Measurements from ENCODE around the gene P2RY8. TPM values are rescaled to one million over a fixed set of nuclear protein-coding genes. Genes with fewer than 3 reads are reported as not detected.
"Not testable (repeated sequence)": the region's sequence is repeated elsewhere in the genome, so short reads cannot be mapped to it uniquely, and the experiment has no call there.

Gene P2RY8
- total RNA-seq, 1 donor: 114 TPM

DNA sequence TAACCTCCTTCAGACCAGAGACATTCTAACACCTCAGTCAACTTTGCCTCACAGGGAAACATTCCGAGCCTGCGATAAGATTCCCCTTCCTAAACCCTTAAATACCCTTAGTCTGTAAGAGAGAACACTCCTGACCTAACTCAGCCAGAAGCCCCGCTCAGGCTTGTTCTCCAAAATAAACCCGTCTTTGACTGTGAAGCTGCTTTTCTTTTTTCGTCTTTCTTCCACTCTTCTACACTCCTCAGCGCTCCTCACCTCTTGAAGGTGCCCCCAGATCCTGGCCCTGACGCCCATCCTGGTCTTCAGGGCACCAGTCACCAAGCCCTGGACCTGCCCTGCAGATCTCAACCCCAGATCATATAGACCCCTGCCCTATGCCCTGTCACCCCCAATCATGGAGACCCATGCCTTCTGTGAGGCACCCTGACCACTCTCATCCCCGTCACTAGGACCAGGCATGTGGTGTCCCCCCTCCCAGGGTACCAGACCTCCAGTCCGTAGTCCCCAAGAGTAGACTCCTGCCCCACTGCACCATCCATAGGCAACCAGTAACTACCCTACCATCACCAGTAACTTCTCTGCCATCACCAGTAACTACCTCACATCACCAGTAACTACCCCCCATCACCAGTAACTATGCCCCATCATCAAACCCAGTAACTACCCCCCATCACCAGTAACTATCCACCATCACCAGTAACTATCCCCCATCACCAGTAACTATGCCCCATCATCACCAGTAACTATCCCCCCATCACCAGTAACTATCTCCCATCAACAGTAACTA lies 87.8 kb downstream of the P2RY8 start:
- no peak for DNase-seq (ENCODE audit: low read depth in 2 of 3, low spot score in 2 of 3)

DNA sequence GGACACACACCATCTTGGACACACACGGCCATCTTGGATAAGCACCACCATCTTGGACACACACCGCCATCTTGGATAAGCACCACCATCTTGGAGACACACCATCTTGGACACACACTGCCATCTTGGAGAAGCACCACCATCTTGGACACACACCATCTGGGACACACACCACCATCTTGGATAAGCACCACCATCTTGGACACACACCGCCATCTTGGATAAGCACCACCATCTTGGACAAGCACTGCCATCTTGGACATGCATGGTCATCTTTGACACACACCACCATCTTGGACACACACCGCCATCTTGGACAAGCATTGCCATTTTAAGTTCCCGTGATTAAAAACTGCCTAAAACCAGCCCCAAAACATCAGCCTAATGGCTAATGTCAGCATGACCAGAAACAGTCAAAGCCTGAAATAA lies 88.4 kb downstream of the P2RY8 start:
- not testable (repeated sequence) for DNase-seq (ENCODE audit: low read depth in 2 of 3, low spot score in 2 of 3)

DNA sequence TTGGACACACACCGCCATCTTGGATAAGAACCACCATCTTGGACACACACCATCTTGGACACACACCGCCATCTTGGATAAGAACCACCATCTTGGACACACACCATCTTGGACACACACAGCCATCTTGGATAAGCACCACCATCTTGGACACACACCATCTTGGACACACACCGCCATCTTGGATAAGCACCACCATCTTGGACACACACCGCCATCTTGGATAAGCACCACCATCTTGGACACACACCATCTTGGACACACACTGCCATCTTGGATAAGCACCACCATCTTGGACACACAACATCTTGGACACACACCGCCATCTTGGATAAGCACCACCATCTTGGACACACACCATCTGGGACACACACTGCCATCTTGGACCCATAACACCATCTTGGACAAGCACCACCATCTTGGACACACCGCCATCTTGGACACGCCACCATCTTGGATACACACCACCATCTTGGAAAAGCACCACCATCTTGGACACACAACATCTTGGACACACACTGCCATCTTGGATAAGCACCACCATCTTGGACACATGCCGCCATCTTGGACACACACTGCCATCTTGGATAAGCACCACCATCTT lies 88.9 kb downstream of the P2RY8 start:
- DNase-seq (ENCODE audit: low read depth in 2 of 3, low spot score in 2 of 3): not testable (repeated sequence)

DNA sequence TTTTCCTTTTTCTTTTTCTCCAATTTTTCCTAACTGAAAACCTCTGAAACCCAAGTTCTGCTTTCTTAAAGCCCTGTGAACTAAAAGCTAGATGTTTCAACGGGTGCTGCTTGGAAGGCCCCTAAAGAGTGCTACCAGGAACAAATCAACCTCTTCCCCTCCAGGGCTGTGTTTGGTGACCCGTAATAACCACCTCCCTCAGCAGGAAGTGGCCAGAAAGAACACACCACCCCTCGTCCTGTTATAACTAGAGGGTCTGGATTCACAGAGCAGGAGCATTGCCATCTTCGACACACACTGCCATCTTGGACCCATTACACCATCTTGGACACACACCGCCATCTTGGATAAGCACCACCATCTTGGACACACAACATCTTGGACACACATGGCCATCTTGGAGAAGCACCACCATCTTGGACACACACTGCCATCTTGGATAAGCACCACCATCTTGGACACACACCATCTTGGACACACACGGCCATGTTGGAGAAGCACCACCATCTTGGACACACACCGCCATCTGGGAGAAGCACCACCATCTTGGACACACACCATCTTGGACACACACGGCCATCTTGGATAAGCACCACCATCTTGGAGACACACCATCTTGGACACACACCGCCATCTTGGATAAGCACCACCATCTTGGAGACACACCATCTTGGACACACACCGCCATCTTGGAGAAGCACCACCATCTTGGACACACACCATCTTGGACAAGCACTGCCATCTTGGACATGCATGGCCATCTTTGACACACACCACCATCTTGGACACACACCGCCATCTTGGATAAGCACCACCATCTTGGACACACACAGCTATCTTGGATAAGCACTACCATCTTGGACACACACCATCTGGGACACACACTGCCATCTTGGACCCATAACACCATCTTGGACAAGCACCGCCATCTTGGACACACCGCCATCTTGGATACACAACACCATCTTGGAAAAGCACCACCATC lies 89.7 kb downstream of the P2RY8 start:
- peak in 1 of 3 donors; percentile 45 for DNase-seq (ENCODE audit: low read depth in 2 of 3, low spot score in 2 of 3)

DNA sequence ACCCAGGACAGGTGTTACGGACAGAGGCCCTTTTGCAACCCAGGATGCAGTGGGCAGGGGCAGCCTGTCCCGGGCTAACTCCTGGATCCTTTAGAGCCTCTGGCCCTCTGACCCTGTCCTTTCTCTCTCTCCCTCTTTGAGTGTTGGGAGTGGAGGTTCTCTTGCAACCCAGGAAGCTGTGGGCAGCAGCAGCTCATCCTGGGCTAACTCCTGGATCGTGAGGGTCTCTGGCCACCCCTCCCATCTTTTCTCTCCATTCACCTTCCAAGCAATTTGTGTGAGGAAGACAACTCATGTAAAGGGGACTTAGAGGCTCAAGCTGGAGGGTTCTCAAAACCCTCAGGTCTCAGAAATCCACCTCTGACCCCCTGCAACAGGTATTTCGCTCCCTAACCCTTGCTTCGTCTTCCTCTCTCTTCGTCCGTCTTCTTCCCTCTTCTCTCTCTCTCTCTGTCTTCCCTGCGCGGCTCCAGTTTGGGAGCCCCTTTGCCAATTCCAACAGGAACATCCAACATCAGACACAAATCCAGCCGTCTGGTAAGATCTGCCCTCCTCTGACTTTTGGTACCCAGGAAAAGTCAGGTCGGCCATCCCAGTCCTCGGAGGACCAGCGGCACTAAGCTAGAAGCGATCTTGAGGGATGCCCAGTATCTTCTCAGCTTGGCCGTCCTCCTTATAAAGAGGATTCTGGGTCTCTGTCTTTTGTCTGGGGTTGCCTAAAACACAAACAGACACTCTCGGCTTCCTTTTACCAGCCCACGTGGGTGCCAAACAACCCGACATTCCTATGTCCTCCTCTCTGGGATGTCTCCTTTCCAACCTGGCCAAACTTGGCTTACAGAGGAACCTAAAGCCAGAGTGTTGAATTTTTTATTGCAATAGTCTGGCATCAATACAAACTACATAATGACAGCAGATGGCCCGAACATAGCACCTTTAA lies 92.2 kb downstream of the P2RY8 start:
- DNase-seq (ENCODE audit: low read depth in 2 of 3, low spot score in 2 of 3): no peak

DNA sequence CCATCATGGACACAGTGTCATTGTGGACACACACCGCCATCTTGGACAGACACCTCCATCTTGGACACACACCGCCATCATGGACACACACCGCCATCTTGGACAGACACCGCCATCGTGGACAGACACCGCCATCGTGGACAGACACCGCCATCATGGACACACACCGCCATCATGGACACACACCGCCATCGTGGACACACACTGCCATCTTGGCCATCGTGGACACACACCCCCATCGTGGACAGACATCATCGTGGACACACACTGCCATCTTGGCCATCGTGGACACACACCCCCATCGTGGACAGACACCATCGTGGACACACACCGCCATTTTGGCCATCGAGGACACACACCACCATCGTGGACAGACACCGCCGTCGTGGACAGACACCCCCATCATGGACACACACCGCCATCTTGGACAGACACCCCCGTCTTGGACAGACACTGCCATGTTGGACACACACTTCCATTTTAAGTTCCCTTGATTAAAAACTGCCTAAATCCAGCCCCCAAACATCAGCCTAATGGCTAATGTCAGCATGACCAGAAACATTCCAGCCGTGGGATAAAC lies 93.4 kb downstream of the P2RY8 start:
- DNase-seq (ENCODE audit: low read depth in 2 of 3, low spot score in 2 of 3): no peak

DNA sequence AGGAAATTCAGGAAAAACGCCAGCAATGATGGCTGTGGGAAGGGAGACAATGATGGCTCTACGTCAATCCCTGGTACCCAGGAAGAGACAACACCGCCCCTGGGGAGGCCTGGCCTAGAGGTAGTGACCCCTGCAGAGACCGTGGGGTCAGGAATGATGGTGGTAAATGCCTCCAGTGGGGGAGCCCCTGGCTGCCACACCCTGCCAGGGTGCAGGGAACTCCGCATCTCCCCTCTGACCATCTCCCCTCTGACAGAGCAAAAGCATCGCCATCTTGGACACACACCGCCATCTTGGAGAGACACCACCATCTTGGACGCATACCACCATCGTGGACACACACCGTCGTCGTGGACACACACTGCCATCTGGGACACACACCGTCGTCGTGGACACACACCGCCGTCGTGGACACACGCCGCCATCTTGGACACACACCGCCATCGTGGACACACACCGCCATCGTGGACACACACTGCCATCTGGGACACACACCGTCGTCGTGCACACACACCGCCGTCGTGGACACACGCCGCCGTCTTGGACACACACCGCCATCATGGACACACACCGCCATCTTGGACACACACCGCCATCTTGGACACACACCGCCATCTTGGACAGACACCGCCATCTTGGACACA lies 94.1 kb downstream of the P2RY8 start:
- no peak for DNase-seq (ENCODE audit: low read depth in 2 of 3, low spot score in 2 of 3)

DNA sequence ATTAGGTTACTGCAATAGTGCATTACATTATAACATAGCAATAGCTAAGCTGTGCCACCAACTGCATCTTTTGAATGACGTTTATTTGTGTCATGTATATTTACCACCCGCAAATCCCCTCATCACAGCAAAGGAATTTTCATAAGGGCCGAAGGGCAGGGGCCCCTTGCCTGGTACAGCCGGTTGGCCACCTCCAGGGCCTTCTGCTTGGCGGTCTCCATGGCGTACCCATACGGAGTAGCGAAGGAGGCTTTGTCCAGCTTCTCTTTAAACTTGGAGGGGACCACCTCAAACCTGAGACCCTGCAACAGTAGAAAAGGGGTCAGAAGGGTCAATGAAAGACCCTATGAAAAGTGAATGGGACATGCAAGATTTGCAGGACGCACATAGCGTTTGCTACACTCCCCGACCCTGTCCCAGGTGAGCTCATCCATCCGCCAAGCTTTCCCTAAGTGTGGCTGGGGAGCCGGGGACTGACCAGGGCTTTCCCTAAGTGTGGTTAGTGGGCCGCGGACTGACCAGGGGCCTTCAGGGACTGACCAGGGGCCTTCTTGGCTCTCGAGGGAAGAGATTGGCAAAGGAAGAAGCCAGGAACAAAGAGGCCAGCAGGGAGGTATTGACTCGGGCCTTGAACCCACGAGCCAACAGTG lies 94.8 kb downstream of the P2RY8 start:
- DNase-seq (ENCODE audit: low read depth in 2 of 3, low spot score in 2 of 3): no peak

DNA sequence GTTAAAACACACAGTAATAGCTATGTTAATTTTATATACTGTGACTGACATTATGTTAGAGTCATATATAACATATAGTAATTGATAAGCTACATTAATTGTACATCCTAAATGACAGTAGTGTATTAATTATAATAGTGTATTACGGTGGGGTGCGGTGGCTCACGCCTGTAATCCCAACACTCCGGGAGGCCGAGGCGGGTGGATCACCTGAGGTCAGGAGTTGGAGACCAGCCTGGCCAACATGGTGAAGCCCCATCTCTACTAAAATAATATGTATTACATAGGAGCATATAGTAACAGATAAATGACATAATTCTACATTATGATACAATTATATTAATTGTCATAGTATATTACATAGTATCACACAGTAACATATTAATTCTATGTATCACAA lies 96.5 kb downstream of the P2RY8 start:
- no peak for DNase-seq (ENCODE audit: low read depth in 2 of 3, low spot score in 2 of 3)

DNA sequence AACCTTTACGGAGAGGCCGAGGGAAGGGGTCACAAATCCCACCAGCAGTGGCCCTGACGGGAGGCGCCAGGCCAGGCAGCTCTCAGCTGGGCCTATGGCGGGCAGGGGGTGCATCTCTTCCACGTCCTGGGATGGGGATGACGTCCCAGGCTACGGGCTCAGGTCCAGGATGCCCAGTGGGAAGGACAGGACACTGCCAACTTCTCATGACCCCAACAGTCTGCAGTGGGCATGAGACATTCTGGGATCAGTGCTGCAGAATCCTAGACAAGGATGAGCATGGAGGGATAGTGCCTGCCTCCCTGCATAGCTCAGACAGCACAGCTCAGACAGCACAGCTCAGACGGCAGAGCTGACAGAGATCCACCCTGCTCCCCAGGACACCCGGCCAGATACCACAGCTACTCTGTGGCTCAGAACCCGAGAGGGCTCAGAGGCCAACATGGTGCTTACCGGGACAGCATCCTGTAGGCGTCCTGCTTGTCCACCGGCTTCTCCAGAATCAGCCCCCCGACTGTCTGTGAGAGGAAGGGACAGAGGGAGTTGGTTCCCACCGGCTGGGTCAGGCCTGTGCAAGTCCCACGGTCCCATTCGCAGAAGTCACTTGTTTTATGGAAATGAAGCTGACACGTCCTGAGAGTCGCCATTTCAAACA lies 101.6 kb downstream of the P2RY8 start:
- DNase-seq (ENCODE audit: low read depth in 2 of 3, low spot score in 2 of 3): no peak

DNA sequence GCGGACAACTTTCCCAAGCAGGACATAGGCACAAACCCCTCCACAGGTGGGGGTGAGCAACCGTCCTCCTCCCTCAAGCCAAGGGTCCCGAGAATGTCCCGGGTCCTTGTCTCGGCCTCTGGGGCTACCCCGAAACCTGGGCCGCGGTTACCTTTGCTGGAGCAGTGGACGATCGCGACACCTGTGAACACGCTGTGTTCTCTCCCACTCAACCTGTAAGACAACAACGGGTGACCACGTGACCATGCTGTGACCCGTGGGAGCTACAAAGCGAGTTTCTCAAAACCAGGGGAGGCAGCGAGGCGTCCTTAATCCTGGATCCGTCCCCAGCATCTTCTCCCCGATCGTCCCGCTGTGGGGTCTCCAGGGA lies 102.1 kb downstream of the P2RY8 start:
- DNase-seq (ENCODE audit: low read depth in 2 of 3, low spot score in 2 of 3): no peak

DNA sequence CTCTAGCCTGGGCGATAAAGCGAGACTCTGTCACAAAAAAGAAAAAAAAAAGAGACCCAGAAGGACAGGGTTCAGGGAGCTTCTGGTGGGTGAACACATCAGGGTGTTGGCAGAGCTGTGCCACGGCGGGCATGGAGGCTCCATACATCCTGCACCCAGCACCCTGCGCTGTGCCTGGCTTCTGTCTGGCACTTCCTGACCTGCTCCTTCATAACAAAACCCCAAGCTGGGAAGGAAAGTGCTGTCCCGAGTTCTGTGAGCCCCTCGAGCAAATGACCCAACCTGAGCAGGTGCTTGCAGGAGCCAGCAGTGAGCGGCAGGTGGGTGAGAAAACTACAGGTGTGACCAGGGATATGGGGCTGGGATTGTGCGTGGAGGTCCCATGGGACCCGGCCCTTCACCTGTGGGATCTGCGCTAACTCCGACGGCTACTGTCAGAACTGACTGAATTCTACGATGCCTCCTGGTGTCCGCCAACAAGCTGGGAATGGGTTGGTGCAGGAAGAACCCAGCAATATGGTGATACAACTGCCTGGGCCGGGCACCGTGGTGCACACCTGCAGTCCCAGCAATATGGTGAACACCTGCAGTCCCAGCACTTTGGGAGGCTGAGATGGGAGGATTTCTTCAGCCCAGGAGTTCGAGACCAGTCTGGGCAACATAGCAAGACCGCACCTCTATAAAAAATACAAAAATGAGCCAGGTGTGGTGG lies 103.2 kb downstream of the P2RY8 start:
- no peak for DNase-seq (ENCODE audit: low read depth in 2 of 3, low spot score in 2 of 3)

DNA sequence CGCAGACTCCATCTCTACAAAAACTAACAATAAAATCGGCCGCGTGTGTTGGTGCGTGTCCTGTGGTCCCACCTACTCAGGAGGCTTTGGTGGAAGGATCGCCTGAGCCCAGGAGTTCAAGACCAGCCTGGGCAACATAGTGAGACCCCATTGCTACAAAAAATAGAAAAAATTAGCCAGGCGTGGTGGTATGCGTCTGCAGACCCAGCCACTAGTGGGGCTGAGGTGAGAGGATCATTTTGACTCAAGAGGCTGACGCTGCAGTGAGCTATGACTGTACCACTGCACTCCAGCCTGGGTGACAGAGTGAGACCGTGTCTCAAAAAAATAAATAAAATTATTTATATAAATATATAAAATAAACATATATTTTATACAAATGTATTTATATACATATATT lies 106.5 kb downstream of the P2RY8 start:
- DNase-seq (ENCODE audit: low read depth in 2 of 3, low spot score in 2 of 3): no peak

DNA sequence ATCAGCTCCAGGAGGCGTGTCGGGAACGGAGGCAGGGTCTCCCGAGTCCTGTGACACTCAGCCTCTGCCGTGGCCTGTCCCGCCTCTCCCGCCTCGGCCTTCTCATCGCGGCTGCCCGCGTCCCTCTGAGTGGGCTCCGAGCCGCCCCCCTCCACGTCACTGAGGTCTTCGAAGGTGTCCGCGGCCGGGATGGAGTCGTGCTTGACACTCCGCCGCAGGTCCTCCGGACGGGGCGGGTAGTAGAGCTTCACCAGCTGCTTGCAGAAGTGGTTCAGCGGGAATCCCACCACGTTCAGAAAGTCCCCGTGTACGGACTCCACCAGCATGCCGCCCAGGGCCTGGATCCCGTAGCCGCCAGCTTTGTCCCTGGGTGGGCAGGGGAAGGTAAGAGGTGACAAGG lies 109.2 kb downstream of the P2RY8 start:
- no peak for DNase-seq (ENCODE audit: low read depth in 2 of 3, low spot score in 2 of 3)

DNA sequence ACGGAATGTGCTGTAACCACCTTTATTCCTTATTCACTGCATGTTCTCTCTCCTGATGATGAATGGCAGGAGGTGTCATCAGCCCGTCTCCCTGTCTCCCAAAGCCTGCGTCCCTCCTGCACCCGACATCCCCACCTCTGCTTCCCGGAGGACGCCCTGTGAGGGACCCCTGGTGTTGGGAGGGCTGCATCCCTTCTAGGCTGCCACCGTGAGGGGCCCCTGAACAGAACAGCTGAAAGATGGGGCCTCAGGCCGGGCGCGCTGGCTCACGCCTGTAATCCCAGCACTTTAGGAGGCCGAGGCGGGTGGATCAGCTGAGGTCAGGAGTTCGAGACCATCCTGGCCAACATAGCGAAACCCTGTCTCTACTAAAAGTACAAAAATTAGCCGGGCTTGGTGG lies 110.7 kb downstream of the P2RY8 start:
- DNase-seq (ENCODE audit: low read depth in 2 of 3, low spot score in 2 of 3): not testable (repeated sequence)

DNA sequence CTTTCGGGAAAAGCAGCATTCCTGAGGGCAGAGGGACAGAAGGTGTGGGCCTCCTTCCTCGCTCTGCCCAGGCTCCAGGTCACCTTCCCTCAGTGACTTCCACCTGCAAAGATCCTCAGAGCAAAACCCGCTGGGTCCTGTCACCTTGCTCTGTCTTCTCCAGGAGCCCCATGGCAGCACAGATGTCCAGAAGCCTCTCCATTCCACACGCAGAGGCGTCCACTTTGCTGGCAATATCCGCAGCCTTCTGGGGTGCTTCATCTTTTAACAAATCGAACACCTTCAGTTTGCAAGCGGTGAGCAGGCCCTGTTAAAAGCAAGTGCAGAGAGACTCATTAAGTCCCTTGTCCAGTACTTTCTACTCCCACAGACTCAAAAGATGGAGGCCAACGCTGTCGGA lies 111.6 kb downstream of the P2RY8 start:
- DNase-seq (ENCODE audit: low read depth in 2 of 3, low spot score in 2 of 3): no peak

DNA sequence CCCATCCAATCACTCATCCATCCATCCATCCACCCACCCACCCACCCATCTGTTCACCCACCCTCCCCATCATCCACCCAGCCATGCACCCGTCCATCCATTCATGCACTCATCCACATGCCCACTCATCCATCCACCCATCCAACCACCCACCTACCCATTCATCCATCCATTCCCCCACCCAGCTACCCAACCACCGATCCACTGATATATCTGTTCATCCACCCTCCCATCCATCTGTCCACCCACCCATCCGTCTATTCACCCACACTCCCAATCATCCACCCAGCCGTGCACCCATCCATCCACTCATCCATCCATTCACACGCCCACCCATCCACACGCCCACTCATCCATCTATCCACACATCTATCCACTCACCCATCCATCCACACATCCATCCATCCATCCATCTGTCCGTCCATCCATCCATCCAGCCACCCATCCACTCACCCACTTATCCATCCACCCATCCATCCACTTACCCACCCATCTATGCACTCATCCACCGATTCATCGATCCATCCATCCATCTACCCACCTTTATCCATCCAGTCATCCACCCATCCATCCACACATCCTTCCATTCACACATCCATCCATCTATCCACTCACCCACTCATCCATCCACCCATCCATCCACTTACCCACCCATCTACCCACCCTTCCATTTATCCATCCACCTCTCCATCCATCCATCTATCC lies 112.7 kb downstream of the P2RY8 start:
- no peak for DNase-seq (ENCODE audit: low read depth in 2 of 3, low spot score in 2 of 3)
